ENCODE data around the gene PSRC1. TPM values are rescaled to one million over a fixed set of nuclear protein-coding genes. Genes with fewer than 3 reads are reported as not detected.

The PSRC1 gene
- total RNA-seq, 6 donors from 2014 or later = 1.5 to 16.8 (median 4.9) TPM

GRCh38 chr1:109266965-109267364 lies 16.0 kb downstream of the PSRC1 start:
- Histone ChIP-seq H3K4me3 (no peak overlapping the region), H3K27me3 (no peaks in the 10 kb centered on the region), H3K27ac (no peak overlapping the region), H3K36me3 (no peaks in the 10 kb centered on the region), H3K4me1 (peaks cover 0 to 10% (median 3%) of the 10 kb centered on the region in 4 donors), H3K9me3 (no peaks in the 10 kb centered on the region)
- 88% methylated on average over 9 to 11 of the region's 11 CpGs for WGBS, 2 donors
- DNase-seq (no peak), ATAC-seq (ENCODE audit: low FRiP score in 2 of 2) (no peak)
- TF ChIP-seq CTCF (IDR thresholded peaks at IDR 0.05) (no peak), EP300 (IDR thresholded peaks at IDR 0.05) (no peak), POLR2AphosphoS5 (IDR thresholded peaks at IDR 0.05) (no peak), POLR2A (IDR thresholded peaks at IDR 0.05) (no peak)

GRCh38 chr1:109265741-109266330 lies 17.1 kb downstream of the PSRC1 start:
- Histone ChIP-seq H3K36me3 (no peaks in the 10 kb centered on the region), H3K27me3 (no peaks in the 10 kb centered on the region), H3K4me1 (peaks cover 0 to 10% (median 3%) of the 10 kb centered on the region in 4 donors), H3K9me3 (no peaks in the 10 kb centered on the region), H3K27ac (no peak overlapping the region), H3K4me3 (no peak overlapping the region)
- TF ChIP-seq CTCF (IDR thresholded peaks at IDR 0.05) (no peak), POLR2AphosphoS5 (IDR thresholded peaks at IDR 0.05) (no peak)
- DNase-seq = no peak
- 93 to 100% methylated on average over 3 to 12 of the region's 13 CpGs for WGBS, 2 donors
- ATAC-seq (ENCODE audit: low FRiP score in 2 of 2) = no peak

- TF ChIP-seq EP300 (IDR thresholded peaks at IDR 0.05) (no peak), POLR2A (IDR thresholded peaks at IDR 0.05) (no peak), CTCF (IDR thresholded peaks at IDR 0.05) (no peak), POLR2AphosphoS5 (IDR thresholded peaks at IDR 0.05) (no peak)
- WGBS, 2 donors = 90% methylated on average over 3 of the region's 4 CpGs; no CpG with 5 or more reads in 1 of the 2 donors
These were observed 17.9 kb downstream of the PSRC1 start for GRCh38 chr1:109265016-109265415.

GRCh38 chr1:109264379-109264755 lies 18.6 kb downstream of the PSRC1 start:
- H3K27ac ChIP-seq = peak overlapping the region in 1 of 4 donors; percentile 53
- no peak for DNase-seq
- no peak for ATAC-seq (ENCODE audit: low FRiP score in 2 of 2)
- H3K36me3 ChIP-seq = no peaks in the 10 kb centered on the region
- no peak for TF ChIP-seq CTCF (IDR thresholded peaks at IDR 0.05)
- TF ChIP-seq EP300 (IDR thresholded peaks at IDR 0.05) = no peak
- TF ChIP-seq POLR2AphosphoS5 (IDR thresholded peaks at IDR 0.05) = no peak
- TF ChIP-seq POLR2A (IDR thresholded peaks at IDR 0.05) = no peak
- 73 to 90% methylated on average over 2 to 8 of the region's 9 CpGs for WGBS, 2 donors
- H3K27me3 ChIP-seq = no peaks in the 10 kb centered on the region
- H3K4me1 ChIP-seq = peaks cover 0 to 10% (median 3%) of the 10 kb centered on the region in 4 donors
- H3K9me3 ChIP-seq = no peaks in the 10 kb centered on the region
- H3K4me3 ChIP-seq = no peak overlapping the region

More at GRCh38 chr1:109265016-109265415, 17.9 kb downstream of the PSRC1 start:
- Histone ChIP-seq H3K36me3 (no peaks in the 10 kb centered on the region), H3K27me3 (no peaks in the 10 kb centered on the region), H3K4me3 (no peak overlapping the region), H3K27ac (no peak overlapping the region), H3K9me3 (no peaks in the 10 kb centered on the region), H3K4me1 (peaks cover 0 to 10% (median 3%) of the 10 kb centered on the region in 4 donors)
- peak in 1 of 2 donors; percentile 17 for DNase-seq
- no peak for ATAC-seq (ENCODE audit: low FRiP score in 2 of 2)
